ENCODE results near the gene UHMK1. TPM values are rescaled to one million over a fixed set of nuclear protein-coding genes. Genes with fewer than 3 reads are reported as not detected.

UHMK1 gene
- total RNA-seq, 1 donor from 2014 or later, result 43.5 TPM

- no peak for TF ChIP-seq EZH2 (IDR thresholded peaks at IDR 0.05; ENCODE audit: insufficient read depth, low read length)
- no peak for TF ChIP-seq CTCF (IDR thresholded peaks at IDR 0.05; ENCODE audit: insufficient read depth, low read depth, low read length)
- H3K27me3 ChIP-seq (ENCODE audit: insufficient read depth, low read length), result peaks cover 4% of the 10 kb centered on the region
- DNase-seq (ENCODE audit: low read depth) (no peak), FAIRE-seq (no peak)
- peaks cover 6% of the 10 kb centered on the region for H3K36me3 ChIP-seq (ENCODE audit: insufficient read depth, low read length)
- H3K4me2 ChIP-seq (ENCODE audit: low read length), result peak overlapping the region; percentile 91
- Mint-ChIP-seq H3K36me3 (ENCODE audit: low read depth, unreplicated experiment) (peaks cover 3% of the 10 kb centered on the region), H3K4me3 (ENCODE audit: unreplicated experiment) (peak overlapping the region; percentile 95), H3K4me1 (ENCODE audit: low read depth, unreplicated experiment) (peaks cover 14% of the 10 kb centered on the region), H3K9me3 (ENCODE audit: unreplicated experiment) (no peaks in the 10 kb centered on the region), H3K27ac (ENCODE audit: unreplicated experiment) (peak overlapping the region; percentile 90), H3K27me3 (ENCODE audit: low read depth, unreplicated experiment) (peaks cover 6% of the 10 kb centered on the region)
- peak overlapping the region; percentile 83 for H2AFZ ChIP-seq (ENCODE audit: low read depth, low read length)
- H3K27ac ChIP-seq (ENCODE audit: low read depth, low read length), result peak overlapping the region; percentile 87
- H3K4me1 ChIP-seq (ENCODE audit: insufficient read depth, low read length), result peaks cover 10% of the 10 kb centered on the region
- H3K79me2 ChIP-seq (ENCODE audit: insufficient read depth, low read length), result peaks cover 46% of the 10 kb centered on the region
- H3K4me3 ChIP-seq (ENCODE audit: insufficient read depth, low read depth, low read length), result peak overlapping the region; percentile 86
- H3K9ac ChIP-seq (ENCODE audit: low read length), result peak overlapping the region; percentile 91
- H3K9me3 ChIP-seq (ENCODE audit: insufficient read depth, low read depth, low read length), result no peaks in the 10 kb centered on the region
- H4K20me1 ChIP-seq (ENCODE audit: insufficient read depth, low read length), result peaks cover 8% of the 10 kb centered on the region
Measured at GRCh38 chr1:162497104-162497722, 405 bp upstream of the UHMK1 start.

GRCh38 chr1:162498496-162498810 is 835 bp downstream of the UHMK1 start:
- peak overlapping the region; percentile 86 for H3K4me3 ChIP-seq (ENCODE audit: insufficient read depth, low read depth, low read length)
- Mint-ChIP-seq H3K4me1 (ENCODE audit: low read depth, unreplicated experiment) (peaks cover 14% of the 10 kb centered on the region), H3K27ac (ENCODE audit: unreplicated experiment) (peak overlapping the region; percentile 70), H3K9me3 (ENCODE audit: unreplicated experiment) (no peaks in the 10 kb centered on the region), H3K27me3 (ENCODE audit: low read depth, unreplicated experiment) (no peaks in the 10 kb centered on the region), H3K36me3 (ENCODE audit: low read depth, unreplicated experiment) (peaks cover 3% of the 10 kb centered on the region), H3K4me3 (ENCODE audit: unreplicated experiment) (peak overlapping the region; percentile 95)
- H3K4me2 ChIP-seq (ENCODE audit: low read length), result peak overlapping the region; percentile 91
- FAIRE-seq, result no peak
- TF ChIP-seq CTCF (IDR thresholded peaks at IDR 0.05; ENCODE audit: insufficient read depth, low read depth, low read length) (no peak), EZH2 (IDR thresholded peaks at IDR 0.05; ENCODE audit: insufficient read depth, low read length) (no peak)
- H3K4me1 ChIP-seq (ENCODE audit: insufficient read depth, low read length), result peaks cover 18% of the 10 kb centered on the region
- peaks cover 2% of the 10 kb centered on the region for H3K27me3 ChIP-seq (ENCODE audit: insufficient read depth, low read length)
- H3K9ac ChIP-seq (ENCODE audit: low read length), result peak overlapping the region; percentile 91
- peak overlapping the region; percentile 83 for H2AFZ ChIP-seq (ENCODE audit: low read depth, low read length)
- H3K36me3 ChIP-seq (ENCODE audit: insufficient read depth, low read length), result peaks cover 6% of the 10 kb centered on the region
- peak; percentile 4 for DNase-seq (ENCODE audit: low read depth)
- peaks cover 8% of the 10 kb centered on the region for H4K20me1 ChIP-seq (ENCODE audit: insufficient read depth, low read length)
- H3K27ac ChIP-seq (ENCODE audit: low read depth, low read length), result peak overlapping the region; percentile 87
- H3K79me2 ChIP-seq (ENCODE audit: insufficient read depth, low read length), result peaks cover 46% of the 10 kb centered on the region
- no peaks in the 10 kb centered on the region for H3K9me3 ChIP-seq (ENCODE audit: insufficient read depth, low read depth, low read length)

GRCh38 chr1:162500805-162501204 is 3.2 kb downstream of the UHMK1 start:
- Histone ChIP-seq H3K27me3 (ENCODE audit: insufficient read depth, low read length) (no peaks in the 10 kb centered on the region), H3K9me3 (ENCODE audit: insufficient read depth, low read depth, low read length) (no peaks in the 10 kb centered on the region), H3K27ac (ENCODE audit: low read depth, low read length) (no peak overlapping the region), H3K36me3 (ENCODE audit: insufficient read depth, low read length) (peaks cover 21% of the 10 kb centered on the region), H4K20me1 (ENCODE audit: insufficient read depth, low read length) (peaks cover 8% of the 10 kb centered on the region), H3K79me2 (ENCODE audit: insufficient read depth, low read length) (peaks cover 58% of the 10 kb centered on the region), H3K4me2 (ENCODE audit: low read length) (no peak overlapping the region), H3K4me1 (ENCODE audit: insufficient read depth, low read length) (peaks cover 18% of the 10 kb centered on the region), H3K4me3 (ENCODE audit: insufficient read depth, low read depth, low read length) (no peak overlapping the region), H2AFZ (ENCODE audit: low read depth, low read length) (no peak overlapping the region), H3K9ac (ENCODE audit: low read length) (no peak overlapping the region)
- Mint-ChIP-seq H3K9me3 (ENCODE audit: unreplicated experiment) (no peaks in the 10 kb centered on the region), H3K27me3 (ENCODE audit: low read depth, unreplicated experiment) (no peaks in the 10 kb centered on the region), H3K36me3 (ENCODE audit: low read depth, unreplicated experiment) (peaks cover 3% of the 10 kb centered on the region), H3K4me1 (ENCODE audit: low read depth, unreplicated experiment) (peaks cover 14% of the 10 kb centered on the region), H3K27ac (ENCODE audit: unreplicated experiment) (no peak overlapping the region), H3K4me3 (ENCODE audit: unreplicated experiment) (peak overlapping the region; percentile 27)
- TF ChIP-seq CTCF (IDR thresholded peaks at IDR 0.05; ENCODE audit: insufficient read depth, low read depth, low read length) (no peak), EZH2 (IDR thresholded peaks at IDR 0.05; ENCODE audit: insufficient read depth, low read length) (no peak)
- DNase-seq (ENCODE audit: low read depth) (no peak), FAIRE-seq (no peak)

Data from astrocyte (in vitro differentiated cells and primary cell).